OCI-LY7 (cell line): ENCODE measurements around the gene SLC12A4. TPM values are rescaled to one million over a fixed set of nuclear protein-coding genes. Genes with fewer than 3 reads are reported as not detected.

Source experiments
- BruUV-seq: library from RNA; stranded (reverse); fragments of 400-500 nt; replicated peaks from 2 replicates; lab custom pipeline; 2021; lab: Mats Ljungman, UMichigan
- CTCF ChIA-PET: fragments of 300-600 bp; sonication (Branson Sonifier 250); formaldehyde crosslinking; loops from one replicate; lab custom pipeline; 2022; ENCODE audit warnings: antibody characterized with exemption; ENCODE audit not compliant: unreplicated experiment; lab: Charles Lee
- POLR2A ChIA-PET: fragments of 300-600 bp; sonication (Branson Sonifier 250); formaldehyde crosslinking; loops from one replicate; lab custom pipeline; 2022; ENCODE audit warnings: antibody characterized with exemption; lab: Charles Lee
- DNase-seq: peaks from one replicate; pipeline ENCODE4 v3.0.0-alpha.2; 2015; ENCODE audit warnings: low spot score
- H2AFZ ChIP-seq: fragments of 200-600 bp; sonication (generic), shearing (Covaris generic); 2 replicates; pipeline ENCODE4 v1.6.1; 2014; ENCODE audit warnings: mild to moderate bottlenecking, antibody characterized with exemption, low read length, moderate library complexity
- H3K27ac ChIP-seq: fragments of 200-600 bp; sonication (generic); 2 replicates; pipeline ENCODE4 v1.5.1; 2014; ENCODE audit warnings: mixed run types, low read depth, mild to moderate bottlenecking, moderate library complexity, low read length, inconsistent platforms; ENCODE audit not compliant: poor library complexity, severe bottlenecking
- H3K36me3 ChIP-seq: fragments of 200-600 bp; sonication (generic); 2 replicates; pipeline ENCODE4 v1.6.1; 2014; ENCODE audit warnings: mild to moderate bottlenecking, antibody characterized with exemption, low read length, moderate library complexity, mixed read lengths; ENCODE audit not compliant: insufficient read depth
- H3K4me1 ChIP-seq: fragments of 200-600 bp; sonication (generic); 2 replicates; pipeline ENCODE4 v1.5.1; 2014; ENCODE audit warnings: mild to moderate bottlenecking, low read length; ENCODE audit not compliant: insufficient read depth, poor library complexity, severe bottlenecking
- H3K4me2 ChIP-seq: fragments of 200-600 bp; sonication (generic); 2 replicates; pipeline ENCODE4 v1.6.1; 2014; ENCODE audit warnings: mild to moderate bottlenecking, low read length
- H3K4me3 ChIP-seq: fragments of 200-600 bp; sonication (generic); 2 replicates; pipeline ENCODE4 v1.5.1; 2014; ENCODE audit warnings: mild to moderate bottlenecking, low read depth, low read length; ENCODE audit not compliant: poor library complexity, severe bottlenecking
- H3K79me2 ChIP-seq: fragments of 200-600 bp; sonication (generic); 2 replicates; pipeline ENCODE4 v1.6.1; 2016; ENCODE audit warnings: low read depth, mild to moderate bottlenecking, low read length, moderate library complexity, mixed read lengths; ENCODE audit not compliant: insufficient read depth
- H3K9me2 ChIP-seq: fragments of 200-600 bp; sonication (generic); 2 replicates; pipeline ENCODE4 v1.6.1; 2016; ENCODE audit warnings: mild to moderate bottlenecking, low read length, mixed read lengths; ENCODE audit not compliant: insufficient read depth
- H3K9me3 ChIP-seq: fragments of 200-600 bp; sonication (generic); 2 replicates; pipeline ENCODE4 v1.6.1; 2014; ENCODE audit warnings: mild to moderate bottlenecking, mixed run types, low read length, mixed read lengths
- H4K20me1 ChIP-seq: fragments of 200-600 bp; sonication (generic); 2 replicates; pipeline ENCODE4 v1.6.1; 2014; ENCODE audit warnings: mild to moderate bottlenecking, antibody characterized with exemption, low read length, moderate library complexity, mixed read lengths; ENCODE audit not compliant: insufficient read depth
- EZH2phosphoT487 ChIP-seq: fragments of 200-600 bp; sonication (generic); IDR thresholded peaks from 2 replicates; pipeline ENCODE4 v1.6.1; 2018; ENCODE audit warnings: low read depth, borderline replicate concordance, mild to moderate bottlenecking, mixed run types, antibody characterized with exemption, low read length, moderate library complexity, mixed read lengths
- intact Hi-C: fragments of 100-400 bp; cut with micrococcal nuclease; formaldehyde crosslinking; loops from one replicate; pipeline ENCODE4 v1.10.0; 2022; ENCODE audit not compliant: unreplicated experiment
- total RNA-seq, 2 experiments: library from RNA; depleted of rRNA in 1 of 2; stranded (reverse); fragments of >200 nt in 1 of 2; shearing (Covaris generic) in 1 of 2; gene quantifications; 2 replicates each; pipeline ENCODE4 v1.2.3, GENCODE V29; 2014 to 2022
- TF ChIP-seq, protein P1 (sequence below): fragments of 200-600 bp; sonication (generic); conservative IDR thresholded peaks from 2 replicates; pipeline ENCODE4 v1.5.1; 2014; ENCODE audit warnings: mild to moderate bottlenecking, antibody characterized with exemption, low read length, moderate library complexity, mixed read lengths

Gene SLC12A4
- total RNA-seq, 2 experiments from 2014 or later: 8.3 to 16.7 TPM

- DNase-seq: no peak
- Histone ChIP-seq H3K27ac (no peak overlapping the region), H3K4me2 (no peak overlapping the region), H3K9me3 (no peaks in the 10 kb centered on the region), H2AFZ (no peak overlapping the region), H3K9me2 (no peaks in the 10 kb centered on the region), H3K79me2 (no peaks in the 10 kb centered on the region), H3K4me1 (peaks cover 10% of the 10 kb centered on the region), H3K4me3 (no peak overlapping the region), H4K20me1 (peaks cover 4% of the 10 kb centered on the region; the same call in 1 of the 2 replicates), H3K36me3 (peaks cover 31% of the 10 kb centered on the region; the same call in 1 of the 2 replicates)
- ChIA-PET POLR2A (no interaction called here), CTCF (interaction anchor here (1.2 kb wide), 1 partner anchor 12 kb away, joined by 3 read pairs; no protein-coding TSS in a partner anchor)
- no peak for TF ChIP-seq EZH2phosphoT487
- TF ChIP-seq, protein P1, sequence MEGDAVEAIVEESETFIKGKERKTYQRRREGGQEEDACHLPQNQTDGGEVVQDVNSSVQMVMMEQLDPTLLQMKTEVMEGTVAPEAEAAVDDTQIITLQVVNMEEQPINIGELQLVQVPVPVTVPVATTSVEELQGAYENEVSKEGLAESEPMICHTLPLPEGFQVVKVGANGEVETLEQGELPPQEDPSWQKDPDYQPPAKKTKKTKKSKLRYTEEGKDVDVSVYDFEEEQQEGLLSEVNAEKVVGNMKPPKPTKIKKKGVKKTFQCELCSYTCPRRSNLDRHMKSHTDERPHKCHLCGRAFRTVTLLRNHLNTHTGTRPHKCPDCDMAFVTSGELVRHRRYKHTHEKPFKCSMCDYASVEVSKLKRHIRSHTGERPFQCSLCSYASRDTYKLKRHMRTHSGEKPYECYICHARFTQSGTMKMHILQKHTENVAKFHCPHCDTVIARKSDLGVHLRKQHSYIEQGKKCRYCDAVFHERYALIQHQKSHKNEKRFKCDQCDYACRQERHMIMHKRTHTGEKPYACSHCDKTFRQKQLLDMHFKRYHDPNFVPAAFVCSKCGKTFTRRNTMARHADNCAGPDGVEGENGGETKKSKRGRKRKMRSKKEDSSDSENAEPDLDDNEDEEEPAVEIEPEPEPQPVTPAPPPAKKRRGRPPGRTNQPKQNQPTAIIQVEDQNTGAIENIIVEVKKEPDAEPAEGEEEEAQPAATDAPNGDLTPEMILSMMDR: no peak
- BruUV-seq: no TSS peak
- intact Hi-C loops: no loop called here
Observed at GRCh38 chr16:67927131-67927941, 41.1 kb downstream of the SLC12A4 start.

- ChIA-PET POLR2A (no interaction called here), CTCF (interaction anchor here (1.0 to 1.2 kb wide), 2 partner anchors 13 to 43 kb away, joined by 3 read pairs; no protein-coding TSS in a partner anchor)
- Histone ChIP-seq H2AFZ (no peak overlapping the region), H3K4me3 (no peak overlapping the region), H4K20me1 (peaks cover 4% of the 10 kb centered on the region; the same call in 1 of the 2 replicates), H3K9me3 (no peaks in the 10 kb centered on the region), H3K79me2 (no peaks in the 10 kb centered on the region), H3K4me2 (peak overlapping the region; percentile 1; the same call in 1 of the 2 replicates), H3K4me1 (peaks cover 10% of the 10 kb centered on the region), H3K36me3 (peaks cover 26% of the 10 kb centered on the region; the same call in 1 of the 2 replicates), H3K9me2 (no peaks in the 10 kb centered on the region), H3K27ac (no peak overlapping the region)
- intact Hi-C loops: no loop called here
- no TSS peak for BruUV-seq
- TF ChIP-seq, protein P1: no peak
- no peak for TF ChIP-seq EZH2phosphoT487
- DNase-seq: no peak
Observed at GRCh38 chr16:67926181-67926750, 42.2 kb downstream of the SLC12A4 start.
